Measurements from ENCODE around the gene PRDM11.

Gene PRDM11

DNA sequence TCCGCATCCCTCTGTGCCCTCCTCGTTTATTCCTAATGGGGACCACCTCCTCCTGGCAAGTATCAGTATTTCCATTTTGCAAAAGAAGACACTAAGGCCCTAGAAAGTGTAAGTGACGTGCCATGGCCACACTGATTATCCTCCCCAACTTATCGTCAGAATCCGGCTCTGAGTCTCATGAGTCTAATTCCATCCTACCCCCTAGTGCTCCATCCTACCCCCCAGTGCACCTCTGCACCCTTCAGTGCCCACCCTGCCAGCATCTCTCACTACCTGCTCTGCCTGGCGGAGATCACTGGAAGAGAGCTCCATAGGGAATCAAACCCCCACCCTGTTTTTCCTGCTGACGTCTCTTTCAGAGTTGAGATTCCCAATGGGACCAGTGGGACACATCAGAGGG lies 31.8 kb downstream of the PRDM11 start:
- DNase-seq (ENCODE audit: low read depth) = no peak

DNA sequence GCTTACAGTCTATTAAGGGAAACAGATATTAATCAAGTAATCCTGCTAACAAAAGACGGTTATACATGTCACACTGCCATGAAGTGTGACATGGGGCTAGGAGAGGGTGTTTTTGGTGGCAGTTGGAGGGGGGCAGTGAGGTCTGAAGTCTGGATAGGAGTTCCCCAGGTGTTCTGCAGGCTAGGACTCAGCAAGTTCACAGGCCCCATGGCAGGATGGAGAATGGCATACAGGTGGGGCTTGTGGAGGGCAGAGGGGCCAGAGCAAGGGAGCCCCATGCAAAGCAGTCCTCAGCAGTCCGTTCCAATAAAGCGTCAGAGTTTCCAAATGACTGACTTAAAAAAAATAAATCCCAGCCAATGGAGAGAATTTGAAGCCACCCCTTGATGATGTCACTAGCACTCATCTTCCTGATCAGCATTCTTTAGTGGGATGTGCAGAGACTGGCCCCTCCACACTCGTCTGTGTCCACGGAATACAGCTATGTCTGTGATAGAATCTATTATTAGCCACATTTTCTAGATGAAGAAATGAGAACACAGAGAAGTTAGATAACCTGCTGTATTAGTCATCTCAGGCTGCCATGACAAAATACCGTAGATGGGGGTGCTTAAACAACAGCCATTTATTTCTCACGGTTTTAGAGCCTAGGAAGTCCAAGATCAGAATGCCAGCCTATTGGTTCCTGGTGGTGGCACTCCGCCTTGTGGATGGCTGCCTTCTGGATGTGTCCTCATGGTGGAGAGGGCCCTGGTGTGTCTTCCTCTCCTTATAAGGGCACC lies 32.6 kb downstream of the PRDM11 start:
- DNase-seq (ENCODE audit: low read depth) = no peak

DNA sequence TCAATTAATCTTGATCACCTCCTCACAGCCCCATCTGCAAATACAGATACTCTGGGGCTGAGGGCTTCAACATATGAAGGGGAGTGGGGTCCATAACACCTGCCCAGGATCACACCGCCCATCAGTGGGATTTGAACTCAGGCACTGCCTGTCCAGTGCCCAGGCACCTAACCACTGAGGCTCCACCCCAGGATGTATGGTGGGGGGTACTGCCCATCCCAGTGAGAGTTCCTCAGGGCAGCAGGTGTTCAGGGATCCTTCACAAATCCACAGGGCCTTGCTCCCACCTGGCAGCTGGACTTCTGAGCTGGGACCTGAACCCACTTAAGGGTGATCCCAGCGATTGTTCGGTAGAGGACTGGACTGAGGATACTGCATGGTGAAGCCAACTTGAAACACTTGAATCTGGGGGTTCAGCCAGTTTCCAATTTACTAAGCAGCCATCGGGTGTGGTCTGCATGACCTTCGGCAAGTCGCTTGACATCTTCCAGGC lies 33.3 kb downstream of the PRDM11 start:
- no peak for DNase-seq (ENCODE audit: low read depth)

DNA sequence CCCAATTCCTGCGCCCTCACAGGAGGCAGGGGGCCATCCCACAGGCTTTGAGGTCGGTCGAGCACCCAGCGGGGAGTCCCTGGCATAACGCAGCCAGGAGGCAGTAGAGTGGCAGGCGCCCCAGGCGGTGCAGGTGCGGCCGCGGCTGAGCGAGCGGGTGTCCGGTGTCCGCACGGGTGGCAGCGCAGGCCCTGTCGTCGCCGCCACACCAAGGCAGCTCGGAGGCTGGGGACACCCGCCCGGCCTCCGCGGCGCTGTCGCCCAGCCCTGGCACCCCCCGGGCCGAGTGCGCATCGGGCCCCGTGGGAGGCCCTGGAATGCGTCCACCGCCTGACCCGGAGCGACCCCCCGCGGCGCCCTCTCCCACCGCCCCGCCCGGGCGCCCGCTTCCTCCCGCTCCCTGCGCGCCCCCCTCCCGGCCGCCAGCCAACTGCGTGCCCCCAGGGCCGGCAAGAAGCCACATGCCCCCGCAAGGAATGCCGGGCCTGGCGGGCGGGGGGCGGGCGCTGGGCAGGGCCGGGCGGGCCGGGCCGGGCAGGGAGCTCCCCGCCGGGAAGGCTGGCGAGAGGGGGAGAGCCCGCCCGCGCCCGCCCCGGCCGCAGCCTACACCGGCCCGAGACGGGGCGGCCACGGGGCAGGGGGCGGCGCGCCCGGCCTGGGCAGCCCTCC lies 33.9 kb downstream of the PRDM11 start:
- no peak for DNase-seq (ENCODE audit: low read depth)

DNA sequence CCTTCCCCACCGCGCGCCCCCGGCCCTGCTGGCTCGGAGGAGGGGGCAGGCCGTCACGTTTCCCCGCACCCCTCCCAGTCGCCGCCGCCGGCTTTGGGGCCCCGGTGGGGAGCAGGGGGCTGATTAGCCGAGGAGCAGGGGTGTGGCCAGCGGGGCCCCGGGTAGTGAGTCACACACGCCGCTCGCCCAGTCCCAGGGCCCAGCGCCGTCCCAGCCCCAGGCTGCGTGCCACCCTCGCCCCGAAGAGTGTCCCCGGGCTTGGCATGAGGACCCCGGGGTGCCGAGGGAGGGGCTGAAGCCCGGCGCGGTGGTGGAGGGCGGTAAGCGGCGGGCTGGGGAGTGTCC lies 34.4 kb downstream of the PRDM11 start:
- DNase-seq (ENCODE audit: low read depth) = no peak

DNA sequence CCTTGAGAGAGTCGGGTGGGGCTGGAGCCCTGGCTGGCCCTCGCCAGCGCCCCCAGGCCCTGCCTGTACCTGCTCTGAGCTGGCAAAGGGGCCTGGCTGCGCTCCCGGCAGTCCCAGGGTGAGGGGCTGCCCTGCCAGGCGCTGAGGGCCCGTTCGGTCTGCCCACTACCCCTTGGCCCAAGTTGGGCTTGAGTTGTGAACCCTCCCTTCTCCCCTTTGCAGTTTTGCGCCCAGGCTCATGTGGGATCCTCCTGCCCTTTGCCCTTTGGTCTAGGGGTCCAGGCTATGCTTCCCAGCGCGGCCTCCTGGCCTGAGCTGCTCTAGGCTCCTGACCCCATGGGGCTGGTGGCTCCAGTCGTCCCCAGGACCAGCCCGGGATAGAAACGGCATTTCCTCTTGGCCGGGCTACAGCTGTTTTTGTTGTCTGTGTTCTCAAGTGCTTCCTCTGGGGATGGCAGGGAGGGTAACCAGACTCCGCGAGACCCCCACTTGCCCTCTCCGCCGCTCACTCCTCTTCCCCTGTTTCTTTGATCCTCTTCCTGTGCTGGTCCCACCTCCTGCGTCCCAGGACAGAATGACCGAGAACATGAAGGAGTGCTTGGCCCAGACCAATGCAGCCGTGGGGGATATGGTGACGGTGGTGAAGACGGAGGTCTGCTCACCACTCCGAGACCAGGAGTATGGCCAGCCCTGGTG lies 34.9 kb downstream of the PRDM11 start:
- no peak for DNase-seq (ENCODE audit: low read depth)

DNA sequence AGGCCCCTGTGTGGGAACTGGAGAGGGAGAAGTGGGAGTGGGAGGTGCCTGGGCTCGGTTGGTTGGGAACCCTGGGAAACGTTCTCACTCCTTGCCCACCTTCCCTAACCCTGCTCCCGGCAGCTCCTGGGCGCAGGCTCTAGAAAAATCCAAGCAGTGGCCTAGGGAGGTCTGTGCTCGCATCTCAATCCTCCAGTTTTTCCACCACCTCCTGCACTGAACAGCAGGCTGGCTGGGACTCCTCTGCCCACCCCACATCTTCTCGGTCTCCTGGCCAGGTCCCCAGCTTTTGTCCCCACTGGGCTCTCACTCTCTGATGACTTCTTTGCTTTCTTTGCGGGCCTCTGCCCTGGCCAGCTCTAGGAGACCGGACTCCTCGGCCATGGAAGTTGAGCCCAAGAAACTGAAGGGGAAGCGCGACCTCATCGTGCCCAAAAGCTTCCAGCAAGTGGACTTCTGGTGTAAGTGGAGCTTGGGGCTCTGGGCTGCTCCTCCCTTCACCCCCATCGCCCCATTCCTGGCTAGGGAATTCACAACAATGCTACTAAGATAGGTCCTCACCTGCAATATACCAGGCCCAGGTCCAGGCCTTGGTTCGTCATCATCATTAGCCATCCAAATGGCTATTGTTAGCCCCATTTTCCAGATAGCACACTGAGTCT lies 35.6 kb downstream of the PRDM11 start:
- no peak for DNase-seq (ENCODE audit: low read depth)

DNA sequence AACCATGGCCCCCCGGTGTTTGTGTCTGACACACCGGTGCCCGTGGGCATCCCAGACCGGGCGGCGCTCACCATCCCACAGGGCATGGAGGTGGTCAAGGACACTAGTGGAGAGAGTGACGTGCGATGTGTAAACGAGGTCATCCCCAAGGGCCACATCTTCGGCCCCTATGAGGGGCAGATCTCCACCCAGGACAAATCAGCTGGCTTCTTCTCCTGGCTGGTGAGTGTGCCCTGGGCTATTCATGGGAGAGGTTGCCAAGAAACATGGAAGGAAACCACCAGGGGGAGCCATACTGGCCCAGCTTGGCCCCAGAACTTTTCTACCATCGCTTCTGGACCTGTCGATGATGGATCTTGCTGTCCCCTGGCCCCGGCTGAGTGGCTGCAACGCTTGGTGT lies 36.5 kb downstream of the PRDM11 start:
- DNase-seq (ENCODE audit: low read depth) = no peak

DNA sequence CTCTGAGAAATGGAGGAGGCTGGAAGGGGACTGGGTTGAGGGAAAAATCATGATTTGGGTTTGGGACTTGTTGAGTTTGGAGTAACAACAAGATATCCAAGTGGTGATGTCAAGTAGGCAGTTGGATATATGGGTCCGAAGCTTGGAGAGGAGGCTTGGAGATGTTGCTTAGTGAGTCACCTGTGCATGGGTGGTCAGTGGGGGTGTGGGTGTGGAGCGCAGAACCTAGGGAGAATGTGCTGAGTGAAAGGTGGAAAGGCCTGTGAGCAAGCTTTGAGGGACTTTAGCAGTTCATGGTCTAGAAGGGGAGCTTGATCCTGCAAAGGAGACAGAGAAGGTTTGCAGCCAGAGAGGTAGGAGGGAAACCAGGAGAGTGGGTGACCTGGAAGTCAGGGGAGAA lies 38.2 kb downstream of the PRDM11 start:
- no peak for DNase-seq (ENCODE audit: low read depth)

DNA sequence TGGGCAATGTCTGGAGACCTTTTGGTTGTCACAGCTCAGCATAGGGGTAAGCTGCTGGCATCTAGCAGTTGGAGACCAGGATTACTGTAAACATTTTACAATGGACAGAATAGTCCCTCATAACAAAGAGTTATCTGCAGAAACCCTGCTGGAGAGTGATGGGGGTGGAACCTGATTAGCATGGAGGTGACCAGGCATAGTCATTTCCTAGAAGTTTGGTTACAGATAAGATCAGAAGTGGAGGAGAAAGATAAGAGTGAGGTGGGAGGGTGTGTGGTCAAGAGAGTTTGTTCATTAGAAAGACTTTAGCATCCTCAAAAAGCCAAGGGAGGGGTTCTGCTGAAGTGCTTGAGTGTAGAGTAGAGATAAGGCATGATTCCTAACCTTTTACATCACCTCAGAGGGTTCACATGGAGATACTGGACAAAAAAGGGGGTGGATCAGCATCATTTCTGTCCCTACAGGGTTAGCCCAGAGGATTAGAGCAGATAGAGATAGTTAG lies 38.8 kb downstream of the PRDM11 start:
- no peak for DNase-seq (ENCODE audit: low read depth)

DNA sequence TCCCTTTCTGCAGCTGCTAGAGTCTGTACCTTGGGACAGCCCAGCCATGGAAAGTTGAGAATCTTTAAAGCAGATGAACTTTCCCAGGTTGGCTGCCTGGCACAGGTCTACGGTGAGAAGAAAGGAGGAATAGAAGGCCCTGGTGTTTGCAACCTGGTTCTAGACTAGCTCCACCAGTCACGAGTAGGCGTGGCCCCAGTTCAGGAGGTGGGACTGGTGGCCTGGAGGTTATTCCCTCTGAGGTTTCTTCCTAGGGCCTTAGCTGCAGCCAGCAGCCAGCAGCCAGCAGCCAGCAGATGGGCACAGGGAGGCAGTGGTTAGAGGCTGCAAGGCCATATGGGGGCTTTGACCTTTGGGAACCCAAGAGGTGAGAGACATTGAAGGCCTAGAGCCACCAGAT lies 40.9 kb downstream of the PRDM11 start:
- DNase-seq (ENCODE audit: low read depth) = no peak

DNA sequence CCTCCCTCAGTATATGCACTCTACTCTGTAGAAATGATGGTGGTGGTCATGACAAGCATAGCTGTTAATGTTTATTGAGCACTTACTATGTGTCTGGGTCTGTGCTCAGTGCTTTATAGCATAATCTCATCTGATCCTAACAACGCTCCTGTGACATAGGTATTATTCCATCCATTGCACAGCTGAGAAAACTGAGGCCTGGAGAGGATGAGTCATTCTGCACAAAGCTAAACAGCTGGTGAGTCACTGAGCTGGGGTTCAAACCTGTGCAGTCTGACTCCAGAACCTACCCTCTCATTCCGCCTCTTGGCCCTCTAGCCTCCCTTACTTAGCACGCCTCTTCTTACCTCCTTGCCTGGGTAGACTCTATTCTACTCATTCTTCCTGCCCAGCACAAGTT lies 41.7 kb downstream of the PRDM11 start:
- no peak for DNase-seq (ENCODE audit: low read depth)

DNA sequence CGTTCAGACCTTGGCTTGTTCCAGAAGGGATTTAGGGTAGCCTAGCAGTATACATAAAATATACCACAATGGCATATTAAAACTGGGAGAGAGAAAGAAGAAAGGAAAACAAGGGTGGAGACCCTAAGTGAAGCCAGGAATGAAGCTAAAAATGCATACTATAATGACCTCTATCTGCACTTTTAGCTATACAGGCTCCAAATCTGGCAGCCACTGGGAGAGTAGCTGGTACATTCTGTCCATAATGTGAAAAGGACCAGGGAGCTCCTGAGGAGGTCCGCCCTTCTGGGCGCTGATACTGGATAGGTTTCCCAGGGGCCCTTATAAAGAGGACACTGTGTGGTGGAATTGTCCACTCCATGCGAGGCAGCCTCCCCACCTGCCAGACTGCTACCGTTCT lies 42.8 kb downstream of the PRDM11 start:
- DNase-seq (ENCODE audit: low read depth) = no peak

DNA sequence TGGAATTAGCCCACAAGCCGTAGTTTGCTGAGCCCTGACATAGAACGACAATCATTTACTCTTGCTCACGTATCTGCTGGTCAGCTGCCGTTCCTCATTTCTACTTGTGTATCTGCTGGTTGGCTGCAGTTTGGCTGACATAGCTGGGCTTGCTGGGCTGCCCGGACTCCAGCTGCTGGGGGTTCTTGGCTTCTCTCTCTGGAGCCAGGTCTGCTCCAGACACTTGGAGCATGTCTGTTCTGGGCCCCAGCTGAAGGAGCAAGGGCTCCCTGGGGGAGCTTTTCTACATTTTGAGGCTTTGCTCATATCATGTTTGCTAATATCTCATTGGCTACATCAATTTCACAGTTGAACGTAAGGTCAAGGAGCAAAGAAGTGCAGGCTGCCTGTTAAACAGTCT lies 47.3 kb downstream of the PRDM11 start:
- no peak for DNase-seq (ENCODE audit: low read depth)

DNA sequence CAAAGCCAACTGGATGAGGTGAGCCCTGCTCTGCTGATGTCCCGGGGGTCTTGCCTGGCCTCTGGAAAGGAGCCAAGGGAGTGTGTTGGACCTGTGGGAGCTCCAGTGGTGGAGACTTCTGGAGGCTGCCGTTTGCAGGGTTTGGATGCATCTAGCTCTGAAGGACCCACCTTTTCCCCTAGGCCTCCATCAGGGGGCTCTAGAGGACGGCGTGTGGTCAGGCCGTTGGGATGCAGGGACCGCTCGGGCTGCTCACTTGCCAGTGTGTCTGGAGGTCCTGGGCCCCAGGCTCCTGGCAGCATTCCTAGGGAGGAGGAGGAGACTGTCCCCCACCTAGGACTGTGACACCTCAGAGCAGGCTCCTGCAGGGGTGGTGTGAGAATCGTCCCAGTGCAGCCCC lies 58.3 kb downstream of the PRDM11 start:
- DNase-seq (ENCODE audit: low read depth) = no peak

DNA sequence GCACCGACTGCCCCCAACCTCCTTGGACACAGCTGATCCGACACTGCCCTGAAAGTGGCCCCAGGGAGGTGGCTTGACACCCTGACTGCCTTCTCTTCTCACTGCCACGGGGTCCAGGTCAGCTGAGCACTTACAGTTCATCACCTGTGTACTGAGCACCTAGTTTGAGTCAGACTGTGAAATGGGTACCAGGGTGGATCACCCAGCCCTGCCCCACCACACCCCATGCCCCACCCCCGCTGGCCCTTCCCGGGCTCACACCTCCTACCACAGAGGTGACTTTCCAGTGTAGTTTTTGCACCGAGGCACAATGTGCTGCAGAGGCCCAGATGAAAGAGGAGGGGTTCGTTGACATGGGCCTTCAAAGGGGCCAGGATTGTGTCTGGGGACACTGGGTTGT lies 59.5 kb downstream of the PRDM11 start:
- no peak for DNase-seq (ENCODE audit: low read depth)

DNA sequence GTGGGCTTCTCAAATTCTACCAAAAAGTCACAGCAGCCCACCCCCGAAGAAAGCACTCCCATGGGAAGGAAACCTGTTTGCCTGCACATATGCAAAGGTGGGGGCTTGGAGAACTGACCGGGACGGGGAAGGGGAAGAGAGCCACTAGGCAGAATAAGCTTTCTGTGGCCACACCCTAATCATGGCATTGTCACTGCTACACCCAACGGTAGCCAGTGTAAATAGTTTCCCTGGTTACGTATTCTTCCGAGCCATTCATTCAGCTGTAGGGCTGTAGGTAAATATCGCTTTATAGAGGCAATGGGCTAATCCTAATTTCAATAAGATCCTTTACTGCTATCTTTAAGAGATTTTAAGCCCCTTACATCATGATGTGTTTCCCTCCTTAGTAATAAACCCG lies 61.7 kb downstream of the PRDM11 start:
- DNase-seq (ENCODE audit: low read depth) = no peak

DNA sequence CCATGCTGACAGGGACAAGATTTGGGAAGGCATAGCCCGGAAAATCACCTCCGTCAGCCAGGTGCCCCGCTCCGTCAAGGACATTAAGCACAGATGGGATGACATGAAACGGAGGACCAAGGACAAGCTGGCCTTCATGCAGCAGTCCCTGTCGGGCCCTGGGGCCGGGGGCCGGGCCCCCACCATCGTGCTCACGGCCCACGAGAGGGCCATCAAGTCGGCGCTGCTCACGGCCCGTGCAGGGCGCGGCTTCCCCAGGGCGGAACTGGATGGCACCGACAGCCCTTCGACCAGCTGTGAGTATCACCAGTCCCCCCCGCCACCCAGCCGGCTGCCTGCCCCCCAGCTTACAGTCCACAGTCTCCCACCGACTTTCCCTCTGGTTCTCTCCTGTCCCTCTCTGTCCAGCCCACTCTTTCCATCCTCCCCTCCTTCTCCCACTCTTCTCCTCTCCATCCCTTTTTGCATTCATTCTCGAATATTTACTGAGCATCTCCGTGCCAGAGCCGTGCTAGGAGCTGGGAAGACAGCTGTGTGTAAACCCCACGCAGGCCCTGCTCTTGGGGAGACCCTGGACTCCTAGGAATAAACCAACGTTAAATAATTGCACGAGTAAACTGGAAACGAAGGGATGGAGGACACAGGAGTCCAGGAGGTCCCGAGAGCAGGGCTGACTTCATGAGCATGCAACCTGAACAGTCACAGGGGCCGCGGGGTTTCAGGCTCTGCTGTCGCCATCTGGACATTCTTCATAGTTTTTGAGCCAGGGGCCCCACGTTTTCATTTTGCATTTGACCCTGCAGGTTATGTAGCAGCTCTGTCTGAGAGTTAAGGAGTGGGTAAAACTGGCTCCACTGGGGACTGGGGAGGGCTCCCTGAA lies 62.8 kb downstream of the PRDM11 start:
- no peak for DNase-seq (ENCODE audit: low read depth)

DNA sequence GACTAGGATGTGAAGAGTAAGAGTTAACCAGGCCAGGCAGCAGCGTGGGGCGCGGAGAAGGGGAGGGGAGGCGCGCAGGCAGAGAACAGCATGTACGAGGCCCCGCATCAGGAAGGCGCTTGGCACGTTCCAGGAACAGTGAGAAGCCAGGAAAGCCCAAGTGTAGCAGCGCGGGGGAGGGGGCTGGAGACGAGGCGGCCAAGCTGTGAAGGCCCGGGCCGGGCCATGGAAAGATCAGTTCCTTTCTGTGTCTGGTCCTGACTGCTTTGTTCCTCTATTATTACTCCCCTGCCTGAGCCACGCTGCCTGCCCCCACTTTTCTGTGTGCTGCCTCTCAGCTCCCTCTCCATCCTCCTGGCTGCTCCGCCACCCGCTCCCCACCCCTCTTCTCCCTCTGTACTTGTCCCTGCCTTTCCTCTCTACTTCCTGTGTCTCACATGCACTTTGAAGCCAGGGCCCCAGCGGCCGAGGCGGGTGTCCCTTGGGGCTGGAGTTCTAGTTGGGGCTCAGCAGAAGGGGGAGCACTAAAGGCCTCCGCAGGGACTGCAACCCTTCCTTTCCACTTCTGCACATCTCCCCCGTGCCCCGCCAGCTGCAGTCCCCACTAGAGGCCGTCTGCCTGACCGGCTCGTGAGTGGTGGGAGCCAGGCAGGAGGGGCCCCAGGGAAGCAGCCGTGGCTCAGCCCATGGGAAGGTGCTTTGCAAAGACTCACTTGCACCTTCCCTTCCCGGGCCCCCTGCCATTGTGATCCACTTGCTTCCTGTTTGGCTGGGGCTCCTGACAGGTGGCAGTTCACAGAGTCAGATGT lies 63.7 kb downstream of the PRDM11 start:
- no peak for DNase-seq (ENCODE audit: low read depth)

DNA sequence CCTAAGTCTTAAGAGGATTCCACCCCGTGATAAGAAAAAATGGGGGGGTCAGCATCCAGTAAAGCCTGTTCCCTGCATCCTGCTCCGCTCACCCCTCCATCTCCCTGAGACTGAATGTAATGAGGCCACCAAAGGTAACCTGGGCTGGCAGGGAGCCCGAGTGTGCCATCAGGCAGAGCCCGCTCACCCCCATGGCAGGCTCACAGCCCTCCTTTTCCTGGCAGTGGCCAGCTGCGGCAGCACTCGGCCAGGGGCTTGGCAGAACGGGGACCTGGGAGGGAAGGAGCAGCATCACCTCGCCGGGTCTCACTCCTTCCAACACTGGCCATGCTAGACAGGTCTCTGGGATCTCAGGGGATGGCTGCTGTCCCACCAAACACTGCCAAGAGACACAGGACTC lies 64.4 kb downstream of the PRDM11 start:
- DNase-seq (ENCODE audit: low read depth) = no peak

DNA sequence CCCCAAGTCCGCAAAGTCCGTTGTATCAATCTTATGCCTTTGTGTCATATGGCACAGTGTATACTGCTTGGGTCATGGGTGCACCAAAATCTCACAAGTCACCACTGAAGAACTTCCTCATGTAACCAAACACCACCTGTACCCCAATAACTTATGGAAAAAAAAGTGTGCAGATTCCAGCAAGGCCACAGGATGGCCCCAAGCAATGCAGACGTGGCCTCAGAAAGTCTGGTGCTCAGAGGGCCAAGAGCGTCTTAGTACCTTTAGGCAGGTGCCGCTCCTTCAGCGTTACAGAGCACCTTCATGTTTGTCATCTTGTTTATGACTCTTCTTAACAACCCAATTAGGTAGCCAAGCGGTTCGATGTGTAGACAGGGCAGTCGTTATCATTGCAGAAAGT lies 65.3 kb downstream of the PRDM11 start:
- no peak for DNase-seq (ENCODE audit: low read depth)
